Forelimb muscle (tissue), 1 donor: ENCODE results near the gene RAC3. TPM values are rescaled to one million over a fixed set of nuclear protein-coding genes. Genes with fewer than 3 reads are reported as not detected.

Experiments
- DNase-seq: peaks from one replicate; pipeline ENCODE4 v3.0.0-alpha.2; 2013; ENCODE audit warnings: low read depth
- polyA plus RNA-seq: library from polyadenylated mRNA; unstranded; fragments of 120-200 nt; gene quantifications from one replicate; pipeline ENCODE4 v1.2.1, GENCODE V29; 2013; ENCODE audit not compliant: insufficient read length

The RAC3 gene
- polyA plus RNA-seq, 1 donor = 6.0 TPM

GRCh38 chr17:81999587-81999975 is 31.9 kb upstream of the RAC3 start:
- DNase-seq = no peak

DNA sequence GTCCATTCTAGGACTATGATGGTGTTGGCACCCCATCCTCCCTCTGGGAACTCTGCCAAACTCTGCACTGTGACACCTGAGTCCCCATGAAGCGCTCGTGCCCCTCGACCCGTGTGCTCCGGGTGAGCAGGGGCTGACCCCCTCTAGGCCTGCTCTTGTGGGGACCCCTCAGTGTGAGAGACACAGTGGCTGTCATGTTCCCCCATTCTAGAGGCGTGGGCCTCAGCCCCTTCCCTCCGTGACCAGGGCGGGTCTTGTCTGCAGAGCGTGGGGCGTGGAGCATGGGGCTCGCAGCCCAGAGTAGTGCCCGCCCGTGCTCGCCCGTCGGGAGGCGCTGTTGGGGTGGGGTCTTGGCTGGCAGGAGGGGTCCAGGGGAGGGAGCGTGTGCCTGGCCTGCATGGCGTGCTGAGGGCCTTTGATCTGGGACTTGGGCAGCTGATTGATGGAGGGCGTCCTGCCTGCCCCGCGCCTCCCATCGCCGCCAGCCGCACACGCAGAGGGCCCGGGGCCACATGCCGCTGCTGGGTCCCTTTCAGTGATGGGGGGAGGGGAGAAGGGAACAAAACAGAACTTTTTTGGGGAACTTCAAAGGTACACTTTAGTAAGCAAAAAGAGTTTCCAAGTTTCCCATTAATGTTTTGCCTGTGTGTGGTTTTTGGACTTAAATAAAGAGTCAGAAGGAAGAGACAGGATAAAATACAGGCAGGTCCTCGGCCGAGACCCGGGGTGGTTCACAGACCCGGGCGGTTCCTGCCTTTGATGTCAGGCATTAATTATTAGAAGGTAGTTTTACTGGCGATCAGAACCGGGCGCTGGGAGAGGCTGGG is 31.3 kb upstream of the RAC3 start:
- no peak for DNase-seq

GRCh38 chr17:82000803-82001570 is 30.5 kb upstream of the RAC3 start:
- no peak for DNase-seq

GRCh38 chr17:82001571-82002056 is 29.9 kb upstream of the RAC3 start:
- no peak for DNase-seq

DNA sequence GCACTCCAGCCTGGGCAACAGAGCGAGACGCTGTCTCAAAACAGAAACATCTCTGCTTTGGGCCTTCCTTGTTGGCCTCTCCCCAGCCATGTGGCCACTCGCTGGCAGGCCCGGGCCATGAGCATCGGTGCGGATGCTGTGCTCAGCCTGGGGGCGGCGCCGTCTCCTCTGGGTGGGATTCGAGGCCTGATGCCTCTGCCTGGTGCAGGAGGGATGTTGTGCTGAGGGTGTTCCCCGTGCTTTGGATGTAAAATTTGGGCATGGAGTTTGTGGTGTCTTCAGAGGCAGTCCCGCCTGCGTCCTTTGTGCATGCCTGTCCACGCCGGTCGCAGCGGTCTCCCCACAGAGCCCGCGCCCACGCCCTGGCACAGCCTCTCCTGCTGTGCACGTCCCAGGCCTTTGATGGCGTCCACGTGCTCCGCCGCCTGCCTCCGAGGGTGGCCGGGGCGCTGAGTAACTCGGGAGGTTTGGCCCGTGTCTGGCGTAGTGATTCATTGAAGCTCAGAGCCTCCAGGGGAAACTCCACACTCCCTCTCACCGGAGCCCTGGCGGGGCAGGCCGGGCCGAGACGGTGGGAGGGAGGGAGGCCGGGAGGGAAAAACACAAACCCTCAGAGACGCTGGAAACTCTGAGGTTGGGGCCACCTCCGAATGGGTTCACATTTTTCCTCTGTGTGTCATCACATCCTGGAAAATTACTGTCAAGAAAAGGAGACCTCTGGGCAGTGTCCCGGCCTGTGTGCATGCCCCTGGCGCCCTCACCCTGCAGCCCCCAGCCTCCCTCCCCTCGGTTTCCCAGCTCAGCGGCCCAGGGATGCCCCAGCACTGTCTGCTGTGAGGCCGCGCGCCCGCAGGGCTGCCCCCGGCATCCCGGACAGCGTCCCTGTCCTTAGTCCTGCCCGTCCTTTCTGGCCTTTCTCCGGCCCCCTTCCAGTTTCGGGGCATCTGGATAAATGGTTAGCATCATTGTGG is 27.8 kb upstream of the RAC3 start:
- DNase-seq = no peak

GRCh38 chr17:82004517-82005455 is 26.7 kb upstream of the RAC3 start:
- DNase-seq = no peak

GRCh38 chr17:82005701-82006348 is 25.7 kb upstream of the RAC3 start:
- no peak for DNase-seq

DNA sequence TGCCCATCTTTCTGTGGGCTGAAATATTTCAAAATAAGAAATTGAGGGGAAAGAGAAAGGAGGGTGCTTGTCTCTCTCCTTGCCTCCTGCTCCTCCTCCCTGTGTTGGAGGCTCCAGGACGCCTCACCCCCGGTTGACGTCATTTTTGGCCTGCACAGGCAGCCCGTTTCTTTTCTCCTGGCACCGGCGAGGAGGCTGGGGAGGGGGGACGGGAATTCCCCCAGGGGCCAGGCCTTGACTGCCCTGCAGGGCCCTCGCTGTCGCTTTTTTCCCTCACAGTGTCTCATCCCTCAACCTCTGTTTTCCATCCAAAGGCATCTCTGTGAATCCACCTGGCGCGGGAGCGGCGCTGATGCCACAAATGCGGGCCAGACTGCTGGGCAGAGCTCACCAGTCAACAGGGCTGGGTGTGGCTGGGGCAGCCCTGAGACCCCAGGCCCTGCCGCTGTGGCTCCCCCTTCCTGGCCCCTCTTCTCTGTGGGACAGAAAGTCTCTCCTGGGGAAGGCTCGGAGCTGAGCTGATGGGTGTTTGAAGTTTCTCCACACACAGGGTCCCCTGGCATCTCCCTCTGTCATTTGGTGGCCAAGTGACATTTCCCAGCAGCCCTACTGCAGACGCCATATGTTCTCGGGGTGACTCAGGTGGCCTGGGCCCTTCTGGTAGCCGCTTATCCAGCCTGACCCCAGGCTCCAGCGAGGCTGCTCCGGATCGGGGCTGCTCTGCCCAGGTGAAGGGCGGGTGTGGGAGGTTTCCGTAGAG is 24.8 kb upstream of the RAC3 start:
- no peak for DNase-seq

DNA sequence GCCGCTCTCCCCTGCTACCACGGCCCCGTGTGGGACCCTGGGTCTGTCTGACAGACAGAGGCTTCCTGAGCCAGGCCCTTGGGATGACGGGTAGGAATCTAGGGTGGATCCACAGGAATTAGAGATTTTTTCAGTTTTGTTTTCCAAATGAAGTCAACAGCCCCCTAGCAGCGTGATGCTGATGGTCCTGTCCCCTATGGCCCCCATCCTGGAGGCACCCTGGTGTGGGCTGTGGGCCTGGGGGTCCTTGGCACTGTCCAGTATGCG is 24.3 kb upstream of the RAC3 start:
- DNase-seq = no peak

DNA sequence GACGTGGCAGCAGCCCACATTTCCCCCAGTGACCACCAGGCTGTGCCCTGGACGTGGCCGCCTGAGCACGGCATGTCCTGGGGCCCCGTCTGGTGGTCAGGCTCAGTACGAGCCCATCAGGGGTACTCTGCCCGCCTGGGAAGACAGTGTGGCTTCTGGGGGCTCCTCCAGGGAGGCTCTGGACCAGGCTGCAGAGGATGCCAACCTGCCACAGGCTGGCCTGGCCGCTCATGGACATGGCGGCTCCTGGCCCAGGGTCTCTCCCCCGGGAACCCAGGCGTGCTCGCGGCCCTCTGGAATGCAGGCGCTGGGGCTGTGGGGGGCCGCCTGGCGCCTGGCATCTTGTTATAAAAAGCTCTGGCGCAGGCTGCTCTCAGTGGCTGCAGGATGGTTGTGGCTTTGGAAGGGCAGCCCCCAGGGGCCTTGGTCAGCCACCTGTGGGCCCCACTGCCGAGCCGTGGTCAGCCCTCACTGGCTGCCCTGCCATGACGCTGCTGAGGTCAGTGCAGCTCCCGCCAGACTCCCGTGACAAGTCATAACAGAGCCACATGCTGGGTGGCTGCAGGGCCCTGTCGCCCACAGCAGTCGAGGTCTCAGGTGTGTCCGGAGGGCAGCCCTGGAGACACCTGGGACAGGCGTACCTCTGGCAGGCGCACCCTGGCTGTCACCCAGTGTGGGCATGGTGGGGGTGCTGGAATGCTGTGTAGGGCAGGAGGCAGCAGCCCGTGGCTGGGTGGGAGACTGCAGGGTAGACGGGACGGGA is 23.8 kb upstream of the RAC3 start:
- DNase-seq = no peak

DNA sequence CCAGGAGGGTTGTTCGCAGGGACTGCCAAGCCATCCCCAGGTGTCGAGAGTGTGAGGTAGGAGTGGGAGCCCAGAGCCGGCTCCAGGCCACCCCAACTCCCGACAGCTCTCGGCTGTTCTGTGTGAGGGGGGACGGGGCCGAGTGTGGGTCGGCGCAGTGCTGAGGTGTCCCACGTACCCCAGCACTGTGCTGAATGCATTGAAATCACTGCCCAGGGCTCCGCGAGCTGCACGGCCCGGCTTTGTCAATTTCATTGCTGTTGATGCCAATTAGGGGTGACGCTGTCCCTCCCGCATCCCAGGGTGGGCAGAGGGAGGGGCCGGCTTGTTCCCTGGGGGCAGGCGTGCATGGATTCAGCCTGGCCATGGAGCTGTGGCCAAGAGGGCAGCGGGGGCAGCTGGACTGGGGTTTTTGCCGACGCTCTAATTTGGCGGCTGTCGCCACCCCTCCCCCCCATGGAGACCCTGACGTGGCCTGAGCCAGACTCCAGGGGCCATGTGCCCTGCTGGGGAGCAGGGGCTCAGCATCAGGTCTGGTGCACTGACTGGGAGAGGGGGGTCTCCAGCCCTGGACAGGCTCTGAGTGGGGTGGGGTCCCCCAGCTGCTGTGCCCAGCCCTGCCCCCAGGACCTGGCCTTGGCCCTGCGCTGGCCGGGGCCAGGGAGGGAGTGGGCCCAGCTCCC is 23.1 kb upstream of the RAC3 start:
- no peak for DNase-seq

DNA sequence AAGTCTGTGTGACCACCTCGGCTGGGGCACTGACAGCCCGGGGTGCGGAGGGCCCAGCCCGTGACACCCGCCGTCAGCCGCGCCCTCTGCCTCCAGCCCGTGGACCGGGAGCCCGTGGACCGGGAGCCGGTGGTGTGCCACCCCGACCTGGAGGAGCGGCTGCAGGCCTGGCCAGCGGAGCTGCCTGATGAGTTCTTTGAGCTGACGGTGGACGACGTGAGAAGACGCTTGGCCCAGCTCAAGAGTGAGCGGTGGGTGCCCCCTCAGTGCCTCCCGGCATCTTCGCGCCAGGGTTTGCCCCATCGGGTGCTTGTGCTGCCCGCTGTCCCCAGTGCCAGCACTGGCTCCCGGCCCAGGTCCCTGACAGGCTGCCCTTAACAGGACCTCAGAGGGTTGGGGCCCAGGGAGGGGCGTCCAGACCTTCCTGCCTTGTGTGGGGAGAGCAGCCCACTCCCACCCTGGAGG is 22.5 kb upstream of the RAC3 start:
- DNase-seq = no peak

DNA sequence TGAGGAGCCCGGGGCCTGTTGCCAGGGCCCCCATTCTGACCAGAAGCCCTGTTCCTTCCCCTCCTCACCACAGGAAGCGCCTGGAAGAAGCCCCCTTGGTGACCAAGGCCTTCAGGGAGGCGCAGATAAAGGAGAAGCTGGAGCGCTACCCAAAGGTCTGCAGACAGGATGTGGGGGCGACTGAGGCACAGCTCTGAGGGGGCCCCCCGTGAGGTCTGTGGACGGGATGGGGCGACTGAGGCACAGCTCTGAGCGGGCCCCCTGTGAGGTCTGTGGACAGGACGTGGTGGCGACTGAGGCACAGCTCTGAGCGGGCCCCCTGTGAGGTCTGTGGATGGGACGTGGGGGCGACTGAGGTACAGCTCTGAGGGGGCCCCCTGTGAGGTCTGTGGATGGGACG is 22.1 kb upstream of the RAC3 start:
- no peak for DNase-seq

DNA sequence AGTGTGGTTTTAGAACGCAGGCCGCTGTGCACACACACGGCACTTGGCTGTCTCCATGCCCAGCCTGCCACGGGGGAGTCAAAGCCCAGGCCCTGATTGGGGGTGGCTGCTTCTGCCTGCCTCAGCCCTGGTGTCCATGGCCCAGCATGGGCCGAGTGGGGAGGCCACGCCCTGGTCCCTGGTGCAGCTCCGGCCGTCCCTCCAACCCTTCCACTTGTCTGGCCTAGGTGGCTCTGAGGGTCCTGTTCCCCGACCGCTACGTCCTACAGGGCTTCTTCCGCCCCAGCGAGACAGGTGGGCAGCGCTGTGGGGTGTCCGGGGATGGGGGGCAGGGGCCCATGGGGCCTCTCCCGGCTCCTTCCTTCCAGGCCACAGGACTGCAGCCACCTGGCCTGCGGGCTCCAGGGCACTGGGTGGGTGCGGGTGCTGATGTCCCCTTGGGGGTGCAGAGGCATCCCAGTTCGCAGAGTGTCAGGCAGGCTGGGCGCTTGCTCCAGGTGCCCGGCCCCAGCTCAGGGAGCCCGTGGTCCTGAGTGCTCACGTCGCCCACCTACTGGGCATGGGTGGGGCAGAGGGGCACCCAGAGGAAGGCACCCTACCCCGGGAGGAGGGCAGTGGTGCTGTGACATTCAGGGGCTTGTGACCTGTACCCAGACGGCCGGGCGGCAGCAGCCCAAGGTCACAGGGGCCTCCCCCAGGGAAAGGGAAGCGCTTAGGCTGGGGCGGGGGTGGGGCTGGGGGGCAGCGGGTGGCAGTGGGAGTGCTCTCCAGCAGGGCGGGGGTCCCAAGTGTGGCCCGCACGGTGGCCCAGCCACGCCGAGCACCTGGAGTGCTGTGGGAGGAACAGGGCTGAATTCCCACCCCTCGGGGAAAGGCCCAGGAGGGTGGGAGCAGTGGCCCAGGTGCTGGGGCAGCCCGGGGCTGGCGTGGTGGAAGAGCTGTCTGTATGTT is 20.6 kb upstream of the RAC3 start:
- DNase-seq = no peak

DNA sequence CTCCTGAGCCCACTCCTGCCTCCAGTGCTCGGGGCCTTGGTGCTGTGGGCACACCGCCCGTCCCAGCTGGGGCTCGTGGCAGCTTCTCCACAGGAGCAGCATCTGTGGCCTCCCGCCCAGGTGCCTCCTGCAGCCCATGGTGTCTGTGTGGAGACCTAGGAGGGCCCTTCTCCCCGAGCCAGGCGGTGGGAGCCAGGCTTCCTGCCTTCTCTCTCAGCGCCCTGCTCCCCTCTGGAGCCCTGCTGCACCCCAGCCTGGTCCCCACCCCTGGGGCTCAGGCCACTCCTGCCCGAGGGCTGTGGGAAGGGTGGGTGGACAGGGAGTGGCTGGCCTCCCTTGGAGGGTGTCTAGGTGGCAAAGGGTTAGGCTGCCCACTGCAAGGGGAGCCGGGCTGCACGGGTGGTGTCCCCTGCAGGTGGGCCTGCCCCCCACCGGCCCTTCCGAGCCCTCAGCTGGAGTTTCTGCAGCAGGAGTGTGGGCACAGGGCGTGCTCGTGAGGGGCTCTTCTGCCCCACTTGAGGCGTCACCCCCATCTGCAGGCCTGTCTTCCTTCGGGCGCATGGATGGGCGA is 19.8 kb upstream of the RAC3 start:
- no peak for DNase-seq

- no peak for DNase-seq
These were observed 19.2 kb upstream of the RAC3 start for GRCh38 chr17:82012261-82012639.
